ENCODE measurements around the gene GRAMD1B. TPM values are rescaled to one million over a fixed set of nuclear protein-coding genes. Genes with fewer than 3 reads are reported as not detected.

GRAMD1B gene
- total RNA-seq, 2 experiments from 2014 or later: 16.1 to 21.8 TPM

DNA sequence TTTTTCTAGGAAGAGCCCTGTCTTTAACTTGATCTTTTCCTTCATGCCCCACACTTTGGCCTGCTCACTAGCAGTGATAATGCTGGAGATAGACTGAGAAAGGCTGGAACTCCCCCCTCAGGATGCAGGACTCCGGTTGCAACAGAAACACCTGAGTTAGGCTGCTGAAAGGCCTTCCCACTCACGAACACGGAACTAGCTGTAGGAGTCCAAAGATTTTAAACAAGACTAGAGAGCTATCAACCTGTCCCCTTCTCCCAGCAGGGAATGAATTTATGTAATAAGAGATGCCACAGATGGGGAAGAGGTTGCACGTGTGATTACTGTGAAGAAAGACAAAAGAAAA lies 211.4 kb downstream of the GRAMD1B start:
- no peaks in the 10 kb centered on the region for H3K4me1 Mint-ChIP-seq (ENCODE audit: low read depth)
- intact Hi-C loops (cut with DNase I, micrococcal nuclease): loop anchor here (1.0 kb wide), 1 partner anchor 66 kb away; no protein-coding TSS in a partner anchor
- no peak overlapping the region for H3K4me3 ChIP-seq (ENCODE audit: low read length)
- no peak overlapping the region for H3K27ac ChIP-seq (ENCODE audit: low read depth in 1 of 2, low read length in 2 of 2)
- ATAC-seq (ENCODE audit: poor library complexity) (no peak), DNase-seq (no peak)
- H3K27me3 ChIP-seq (ENCODE audit: control insufficient read depth in 1 of 2, insufficient read depth in 2 of 2, low read length in 2 of 2): peaks cover 0 to 6% of the 10 kb centered on the region in 2 experiments
- H3K36me3 Mint-ChIP-seq (ENCODE audit: low read depth): no peaks in the 10 kb centered on the region
- TF ChIP-seq, protein P1, sequence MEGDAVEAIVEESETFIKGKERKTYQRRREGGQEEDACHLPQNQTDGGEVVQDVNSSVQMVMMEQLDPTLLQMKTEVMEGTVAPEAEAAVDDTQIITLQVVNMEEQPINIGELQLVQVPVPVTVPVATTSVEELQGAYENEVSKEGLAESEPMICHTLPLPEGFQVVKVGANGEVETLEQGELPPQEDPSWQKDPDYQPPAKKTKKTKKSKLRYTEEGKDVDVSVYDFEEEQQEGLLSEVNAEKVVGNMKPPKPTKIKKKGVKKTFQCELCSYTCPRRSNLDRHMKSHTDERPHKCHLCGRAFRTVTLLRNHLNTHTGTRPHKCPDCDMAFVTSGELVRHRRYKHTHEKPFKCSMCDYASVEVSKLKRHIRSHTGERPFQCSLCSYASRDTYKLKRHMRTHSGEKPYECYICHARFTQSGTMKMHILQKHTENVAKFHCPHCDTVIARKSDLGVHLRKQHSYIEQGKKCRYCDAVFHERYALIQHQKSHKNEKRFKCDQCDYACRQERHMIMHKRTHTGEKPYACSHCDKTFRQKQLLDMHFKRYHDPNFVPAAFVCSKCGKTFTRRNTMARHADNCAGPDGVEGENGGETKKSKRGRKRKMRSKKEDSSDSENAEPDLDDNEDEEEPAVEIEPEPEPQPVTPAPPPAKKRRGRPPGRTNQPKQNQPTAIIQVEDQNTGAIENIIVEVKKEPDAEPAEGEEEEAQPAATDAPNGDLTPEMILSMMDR (IDR thresholded peaks at IDR 0.05): no peak
- H3K9me3 Mint-ChIP-seq: no peaks in the 10 kb centered on the region
- peaks cover 6% of the 10 kb centered on the region for H3K4me1 ChIP-seq (ENCODE audit: insufficient read depth, low read length)
- H3K27ac Mint-ChIP-seq: no peak overlapping the region
- H3K36me3 ChIP-seq (ENCODE audit: insufficient read depth, low read length): no peaks in the 10 kb centered on the region
- no peak overlapping the region for H3K4me3 Mint-ChIP-seq
- H3K9me3 ChIP-seq (ENCODE audit: control insufficient read depth in 1 of 2, insufficient read depth in 1 of 2, low read length in 2 of 2): no peaks in the 10 kb centered on the region
- H3K27me3 Mint-ChIP-seq: peaks cover 44% of the 10 kb centered on the region
- ChIA-PET CTCF (interaction anchor here (2.3 kb wide), 1 partner anchor 66 kb away, joined by 16 read pairs; no protein-coding TSS in a partner anchor), POLR2A (no interaction called here)

GRCh38 chr11:123642435-123642834 lies 212.4 kb downstream of the GRAMD1B start:
- no peaks in the 10 kb centered on the region for H3K4me1 Mint-ChIP-seq (ENCODE audit: low read depth)
- DNase-seq (no peak), ATAC-seq (ENCODE audit: poor library complexity) (no peak)
- no peak overlapping the region for H3K4me3 Mint-ChIP-seq
- no peak overlapping the region for H3K4me3 ChIP-seq (ENCODE audit: low read length)
- peaks cover 6% of the 10 kb centered on the region for H3K4me1 ChIP-seq (ENCODE audit: insufficient read depth, low read length)
- peaks cover 0 to 6% of the 10 kb centered on the region in 2 experiments for H3K27me3 ChIP-seq (ENCODE audit: control insufficient read depth in 1 of 2, insufficient read depth in 2 of 2, low read length in 2 of 2)
- no peak overlapping the region for H3K27ac ChIP-seq (ENCODE audit: low read depth in 1 of 2, low read length in 2 of 2)
- ChIA-PET CTCF (no interaction called here), POLR2A (no interaction called here)
- H3K36me3 Mint-ChIP-seq (ENCODE audit: low read depth): no peaks in the 10 kb centered on the region
- H3K9me3 Mint-ChIP-seq: no peaks in the 10 kb centered on the region
- intact Hi-C loops (cut with DNase I, micrococcal nuclease): no loop called here
- no peaks in the 10 kb centered on the region for H3K9me3 ChIP-seq (ENCODE audit: control insufficient read depth in 1 of 2, insufficient read depth in 1 of 2, low read length in 2 of 2)
- TF ChIP-seq, protein P1 (IDR thresholded peaks at IDR 0.05): no peak
- H3K27me3 Mint-ChIP-seq: peaks cover 44% of the 10 kb centered on the region
- H3K27ac Mint-ChIP-seq: no peak overlapping the region
- no peaks in the 10 kb centered on the region for H3K36me3 ChIP-seq (ENCODE audit: insufficient read depth, low read length)

- H3K4me1 ChIP-seq (ENCODE audit: insufficient read depth, low read length): peaks cover 6% of the 10 kb centered on the region
- POLR2A ChIA-PET: no interaction called here
- no peak overlapping the region for H3K27ac ChIP-seq (ENCODE audit: low read depth in 1 of 2, low read length in 2 of 2)
- peaks cover 22% of the 10 kb centered on the region for H3K27me3 Mint-ChIP-seq
- CTCF ChIA-PET: no interaction called here
- TF ChIP-seq, protein P1 (IDR thresholded peaks at IDR 0.05): no peak
- no peak for ATAC-seq (ENCODE audit: poor library complexity)
- no peak for DNase-seq
- no peak overlapping the region for H3K4me3 ChIP-seq (ENCODE audit: low read length)
- H3K27me3 ChIP-seq (ENCODE audit: control insufficient read depth in 1 of 2, insufficient read depth in 2 of 2, low read length in 2 of 2): peaks cover 7 to 13% of the 10 kb centered on the region in 2 experiments
- no peaks in the 10 kb centered on the region for H3K36me3 ChIP-seq (ENCODE audit: insufficient read depth, low read length)
- no peaks in the 10 kb centered on the region for H3K36me3 Mint-ChIP-seq (ENCODE audit: low read depth)
- H3K4me3 Mint-ChIP-seq: no peak overlapping the region
- H3K9me3 Mint-ChIP-seq: no peaks in the 10 kb centered on the region
- H3K4me1 Mint-ChIP-seq (ENCODE audit: low read depth): no peaks in the 10 kb centered on the region
- H3K9me3 ChIP-seq (ENCODE audit: control insufficient read depth in 1 of 2, insufficient read depth in 1 of 2, low read length in 2 of 2): no peaks in the 10 kb centered on the region
- intact Hi-C loops (cut with DNase I, micrococcal nuclease): no loop called here
- H3K27ac Mint-ChIP-seq: no peak overlapping the region
Observed at GRCh38 chr11:123645286-123645975, 215.4 kb downstream of the GRAMD1B start.

Measured in CD4-positive, alpha-beta T cell (primary cell).